ENCODE measurements around the gene PAM. TPM values are rescaled to one million over a fixed set of nuclear protein-coding genes. Genes with fewer than 3 reads are reported as not detected.

Gene PAM
- total RNA-seq, 2 experiments from 2014 or later = not detected

GRCh38 chr5:102856389-102856777, 101.3 kb downstream of the PAM start:
- ChIA-PET POLR2A (interaction anchor here (0.6 to 0.7 kb wide), 2 partner anchors 11 to 1505 kb away, joined by 3 to 4 read pairs; no protein-coding TSS in a partner anchor), CTCF (ENCODE audit: unreplicated experiment) (no interaction called here)
- no TSS peak for BruUV-seq (replicated peaks)
- no peak for TF ChIP-seq EZH2phosphoT487 (IDR thresholded peaks at IDR 0.05; ENCODE audit: borderline replicate concordance, low read depth, low read length)
- no peak for TF ChIP-seq CTCF (conservative IDR thresholded peaks at IDR 0.05; ENCODE audit: low read length)
- H3K4me3 ChIP-seq (ENCODE audit: low read depth, low read length, poor library complexity, severe bottlenecking) = no peak overlapping the region
- no peak for DNase-seq (ENCODE audit: low spot score)
- H3K9me3 ChIP-seq (ENCODE audit: low read length) = no peaks in the 10 kb centered on the region
- H3K79me2 ChIP-seq (ENCODE audit: insufficient read depth, low read depth, low read length) = no peaks in the 10 kb centered on the region
- no peaks in the 10 kb centered on the region for H4K20me1 ChIP-seq (ENCODE audit: insufficient read depth, low read length)
- no peaks in the 10 kb centered on the region for H3K4me1 ChIP-seq (ENCODE audit: insufficient read depth, low read length, poor library complexity, severe bottlenecking)
- intact Hi-C loops (cut with micrococcal nuclease; ENCODE audit: unreplicated experiment) = no loop called here
- no peak overlapping the region for H3K4me2 ChIP-seq (ENCODE audit: low read length)
- no peak overlapping the region for H2AFZ ChIP-seq (ENCODE audit: low read length)
- H3K27ac ChIP-seq (ENCODE audit: low read depth, low read length, poor library complexity, severe bottlenecking) = no peak overlapping the region
- H3K9me2 ChIP-seq (ENCODE audit: insufficient read depth, low read length) = no peaks in the 10 kb centered on the region
- no peaks in the 10 kb centered on the region for H3K36me3 ChIP-seq (ENCODE audit: insufficient read depth, low read length)

- Histone ChIP-seq H3K4me1 (ENCODE audit: insufficient read depth, low read length, poor library complexity, severe bottlenecking) (no peaks in the 10 kb centered on the region), H3K36me3 (ENCODE audit: insufficient read depth, low read length) (no peaks in the 10 kb centered on the region), H2AFZ (ENCODE audit: low read length) (no peak overlapping the region), H3K9me2 (ENCODE audit: insufficient read depth, low read length) (no peaks in the 10 kb centered on the region), H3K79me2 (ENCODE audit: insufficient read depth, low read depth, low read length) (no peaks in the 10 kb centered on the region), H3K4me3 (ENCODE audit: low read depth, low read length, poor library complexity, severe bottlenecking) (no peak overlapping the region), H4K20me1 (ENCODE audit: insufficient read depth, low read length) (no peaks in the 10 kb centered on the region), H3K9me3 (ENCODE audit: low read length) (no peaks in the 10 kb centered on the region), H3K4me2 (ENCODE audit: low read length) (no peak overlapping the region), H3K27ac (ENCODE audit: low read depth, low read length, poor library complexity, severe bottlenecking) (no peak overlapping the region)
- intact Hi-C loops (cut with micrococcal nuclease; ENCODE audit: unreplicated experiment) = no loop called here
- BruUV-seq (replicated peaks) = no TSS peak
- DNase-seq (ENCODE audit: low spot score) = no peak
- POLR2A ChIA-PET = interaction anchor here (0.6 to 0.7 kb wide), 2 partner anchors 13 to 81 kb away, joined by 3 read pairs; no protein-coding TSS in a partner anchor
- TF ChIP-seq CTCF (conservative IDR thresholded peaks at IDR 0.05; ENCODE audit: low read length) (no peak), EZH2phosphoT487 (IDR thresholded peaks at IDR 0.05; ENCODE audit: borderline replicate concordance, low read depth, low read length) (no peak)
- CTCF ChIA-PET (ENCODE audit: unreplicated experiment) = interaction anchor here (0.5 kb wide), 1 partner anchor 277 kb away, joined by 3 read pairs; no protein-coding TSS in a partner anchor
Observed at GRCh38 chr5:102857076-102857818, 102.1 kb downstream of the PAM start.

- no peaks in the 10 kb centered on the region for H3K79me2 ChIP-seq (ENCODE audit: insufficient read depth, low read depth, low read length)
- H3K4me1 ChIP-seq (ENCODE audit: insufficient read depth, low read length, poor library complexity, severe bottlenecking) = no peaks in the 10 kb centered on the region
- DNase-seq (ENCODE audit: low spot score) = no peak
- no peak overlapping the region for H3K4me3 ChIP-seq (ENCODE audit: low read depth, low read length, poor library complexity, severe bottlenecking)
- H3K36me3 ChIP-seq (ENCODE audit: insufficient read depth, low read length) = no peaks in the 10 kb centered on the region
- no peaks in the 10 kb centered on the region for H3K9me2 ChIP-seq (ENCODE audit: insufficient read depth, low read length)
- H2AFZ ChIP-seq (ENCODE audit: low read length) = no peak overlapping the region
- H4K20me1 ChIP-seq (ENCODE audit: insufficient read depth, low read length) = no peaks in the 10 kb centered on the region
- ChIA-PET CTCF (ENCODE audit: unreplicated experiment) (interaction anchor here (0.5 kb wide), 1 partner anchor 276 kb away, joined by 3 read pairs; no protein-coding TSS in a partner anchor), POLR2A (interaction anchor here (0.5 to 0.7 kb wide), 2 partner anchors 80 to 175 kb away, joined by 3 read pairs; no protein-coding TSS in a partner anchor)
- intact Hi-C loops (cut with micrococcal nuclease; ENCODE audit: unreplicated experiment) = no loop called here
- H3K4me2 ChIP-seq (ENCODE audit: low read length) = no peak overlapping the region
- TF ChIP-seq CTCF (conservative IDR thresholded peaks at IDR 0.05; ENCODE audit: low read length) (no peak), EZH2phosphoT487 (IDR thresholded peaks at IDR 0.05; ENCODE audit: borderline replicate concordance, low read depth, low read length) (no peak)
- BruUV-seq (replicated peaks) = no TSS peak
- H3K9me3 ChIP-seq (ENCODE audit: low read length) = no peaks in the 10 kb centered on the region
- H3K27ac ChIP-seq (ENCODE audit: low read depth, low read length, poor library complexity, severe bottlenecking) = no peak overlapping the region
Observed at GRCh38 chr5:102858221-102858620, 103.1 kb downstream of the PAM start.

Data from OCI-LY7 (cell line).